ENCODE data around the gene WDR88. TPM values are rescaled to one million over a fixed set of nuclear protein-coding genes. Genes with fewer than 3 reads are reported as not detected.

Gene WDR88
- total RNA-seq, 3 donors from 2014 or later = not detected

GRCh38 chr19:33201886-33202545 lies 70.1 kb downstream of the WDR88 start:
- H3K4me1 ChIP-seq = no peaks in the 10 kb centered on the region

GRCh38 chr19:33202546-33203507 lies 70.9 kb downstream of the WDR88 start:
- intact Hi-C loops (cut with DNase I; ENCODE audit: low total_unique reads) = no loop called here
- Histone ChIP-seq H3K9me3 (no peaks in the 10 kb centered on the region), H3K27ac (no peak overlapping the region), H3K4me1 (no peaks in the 10 kb centered on the region), H3K4me3 (no peak overlapping the region), H3K36me3 (no peaks in the 10 kb centered on the region), H3K27me3 (no peaks in the 10 kb centered on the region)
- DNase-seq (ENCODE audit: low spot score in 2 of 2) = no peak
- TF ChIP-seq CTCF (IDR thresholded peaks at IDR 0.05) (no peak), POLR2A (IDR thresholded peaks at IDR 0.05) (no peak), POLR2AphosphoS5 (IDR thresholded peaks at IDR 0.05) (no peak)

More at GRCh38 chr19:33201886-33202545, 70.1 kb downstream of the WDR88 start:
- Histone ChIP-seq H3K27me3 (no peaks in the 10 kb centered on the region), H3K27ac (no peak overlapping the region), H3K36me3 (no peaks in the 10 kb centered on the region), H3K9me3 (no peaks in the 10 kb centered on the region), H3K4me3 (no peak overlapping the region)
- intact Hi-C loops (cut with DNase I; ENCODE audit: low total_unique reads) = no loop called here
- DNase-seq (ENCODE audit: low spot score in 2 of 2) = no peak
- TF ChIP-seq POLR2A (IDR thresholded peaks at IDR 0.05) = no peak
- TF ChIP-seq POLR2AphosphoS5 (IDR thresholded peaks at IDR 0.05) = no peak
- no peak for TF ChIP-seq CTCF (IDR thresholded peaks at IDR 0.05)

- Histone ChIP-seq H3K27ac (no peak overlapping the region), H3K27me3 (no peaks in the 10 kb centered on the region), H3K4me3 (no peak overlapping the region), H3K4me1 (no peaks in the 10 kb centered on the region), H3K36me3 (no peaks in the 10 kb centered on the region), H3K9me3 (no peaks in the 10 kb centered on the region)
- intact Hi-C loops (cut with DNase I; ENCODE audit: low total_unique reads) = no loop called here
- TF ChIP-seq POLR2AphosphoS5 (IDR thresholded peaks at IDR 0.05) (no peak), CTCF (IDR thresholded peaks at IDR 0.05) (no peak), POLR2A (IDR thresholded peaks at IDR 0.05) (no peak)
- no peak for DNase-seq (ENCODE audit: low spot score in 2 of 2)
These were observed 71.6 kb downstream of the WDR88 start for GRCh38 chr19:33203529-33203928.

- no peak overlapping the region for H3K27ac ChIP-seq
- intact Hi-C loops (cut with DNase I; ENCODE audit: low total_unique reads) = no loop called here
- no peak overlapping the region for H3K4me3 ChIP-seq
- TF ChIP-seq CTCF (IDR thresholded peaks at IDR 0.05) (no peak), POLR2A (IDR thresholded peaks at IDR 0.05) (no peak), POLR2AphosphoS5 (IDR thresholded peaks at IDR 0.05) (no peak)
- no peaks in the 10 kb centered on the region for H3K4me1 ChIP-seq
- H3K9me3 ChIP-seq = no peaks in the 10 kb centered on the region
- H3K36me3 ChIP-seq = no peaks in the 10 kb centered on the region
- H3K27me3 ChIP-seq = no peaks in the 10 kb centered on the region
- DNase-seq (ENCODE audit: low spot score in 2 of 2) = no peak
These were observed 72.4 kb downstream of the WDR88 start for GRCh38 chr19:33204136-33204973.
